Measurements from ENCODE around the gene PCNX2.
"Not testable (repeated sequence)": the region's sequence is repeated elsewhere in the genome, so short reads cannot be mapped to it uniquely, and the experiment has no call there.

PCNX2 gene

DNA sequence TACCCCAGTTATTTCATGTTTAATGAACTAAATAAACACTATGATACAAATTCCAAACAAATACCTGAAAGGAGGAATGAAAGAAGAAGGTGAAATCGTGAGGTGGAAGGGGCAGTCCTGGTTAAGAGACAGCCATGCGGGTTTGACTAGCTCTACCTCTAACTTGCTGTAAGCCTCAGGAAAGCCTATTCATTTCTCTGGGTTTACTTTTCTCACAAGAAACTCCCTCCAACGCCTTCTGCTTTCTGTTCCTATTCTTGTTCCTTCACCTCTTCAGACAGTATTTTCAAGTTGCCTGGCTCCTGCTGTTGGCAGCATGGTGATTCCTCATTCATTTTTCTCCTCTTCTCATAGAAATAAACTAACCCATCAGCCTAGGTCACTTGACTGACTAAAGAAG is 252.7 kb downstream of the PCNX2 start:
- no peak for DNase-seq

DNA sequence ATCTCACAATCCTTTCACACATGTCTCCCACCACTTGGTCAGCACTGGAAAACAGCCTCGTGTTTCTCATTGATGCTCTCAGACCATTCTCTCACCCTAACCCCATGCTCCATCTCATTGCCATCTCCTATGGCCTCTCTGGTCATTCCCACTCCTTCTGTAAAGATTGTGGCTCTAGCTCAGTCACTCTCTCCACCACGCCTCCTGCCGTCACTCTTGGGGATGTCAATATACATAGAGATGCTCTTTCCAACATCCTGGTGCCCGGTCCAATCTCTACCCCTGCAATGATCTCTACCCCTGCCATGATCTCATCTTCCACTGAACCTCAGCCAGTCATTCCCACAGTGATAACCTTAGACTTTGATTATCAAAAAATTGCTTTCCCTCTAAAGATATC is 255.0 kb downstream of the PCNX2 start:
- no peak for DNase-seq

DNA sequence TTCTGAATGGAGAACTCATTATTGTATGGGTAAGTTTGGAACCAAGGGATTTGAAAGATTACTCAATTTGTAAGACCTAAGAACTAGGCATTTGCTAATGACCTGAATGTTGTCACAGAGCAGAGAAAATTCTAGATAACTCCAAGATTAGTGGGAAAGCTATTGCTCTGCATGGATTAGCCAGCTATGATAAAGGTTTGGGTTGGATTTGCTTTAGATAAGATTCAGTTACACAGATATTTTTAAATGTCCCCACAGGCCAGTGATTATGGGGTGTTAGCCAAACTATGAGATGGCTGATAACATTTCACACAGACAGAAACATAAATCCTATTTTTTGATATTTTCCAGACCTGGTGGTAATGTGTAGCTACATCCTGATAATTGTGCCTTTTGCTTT is 256.9 kb downstream of the PCNX2 start:
- no peak for DNase-seq

DNA sequence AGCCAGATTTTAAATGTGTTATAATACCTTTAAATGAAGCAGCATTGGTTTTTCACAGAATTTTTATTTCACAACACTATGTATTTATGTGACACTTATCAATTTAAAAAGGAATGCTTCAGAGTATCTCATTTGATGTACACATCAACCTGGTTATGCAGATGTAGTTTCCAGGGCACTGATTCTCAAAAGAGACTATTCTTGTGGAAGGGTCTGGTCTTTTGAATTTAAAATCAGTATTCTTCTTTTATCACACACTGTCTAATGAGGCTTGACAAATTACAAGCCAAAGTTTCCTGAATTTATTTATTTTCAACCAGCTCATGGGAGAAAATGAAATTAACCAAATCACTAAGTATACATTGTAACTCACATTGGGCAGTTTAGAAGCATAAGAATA is 257.7 kb downstream of the PCNX2 start:
- DNase-seq = no peak

DNA sequence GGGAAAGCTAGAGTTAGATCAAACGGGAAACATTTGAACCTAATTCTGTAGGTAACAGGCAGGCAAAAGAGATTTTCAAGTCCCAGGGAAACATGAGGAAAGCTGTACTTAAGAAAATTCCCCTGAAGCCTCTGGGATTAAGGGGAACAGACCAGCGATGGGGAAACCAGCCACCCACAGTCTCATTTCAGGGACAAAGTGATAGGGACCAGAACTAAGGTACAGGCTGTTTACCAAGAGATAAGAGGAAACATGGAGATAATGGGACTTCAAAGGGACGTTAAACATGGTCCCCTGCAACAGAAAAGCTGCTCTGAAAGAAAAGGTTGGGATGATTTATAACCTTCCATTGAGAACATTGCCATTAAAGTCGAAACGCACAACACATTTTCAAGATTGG is 260.7 kb downstream of the PCNX2 start:
- DNase-seq = no peak

DNA sequence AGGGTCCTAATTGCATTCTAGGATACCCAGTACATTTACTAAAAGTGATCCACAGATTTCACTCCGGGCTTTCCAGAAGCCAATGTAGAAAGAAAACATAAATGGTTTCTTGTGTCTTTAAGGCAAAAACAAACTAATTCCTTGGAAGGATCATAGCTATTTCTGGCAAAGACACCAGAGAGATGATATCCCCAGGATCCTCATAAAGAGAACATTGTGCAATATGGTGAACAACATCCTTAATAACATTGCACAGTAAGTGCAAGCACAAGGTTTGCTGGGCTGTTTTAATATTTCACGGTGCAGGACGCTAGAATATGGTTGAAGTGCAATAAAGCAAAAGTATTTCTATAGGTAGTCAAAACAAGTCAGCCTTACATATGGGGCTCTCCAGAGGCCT is 262.2 kb downstream of the PCNX2 start:
- DNase-seq = no peak

DNA sequence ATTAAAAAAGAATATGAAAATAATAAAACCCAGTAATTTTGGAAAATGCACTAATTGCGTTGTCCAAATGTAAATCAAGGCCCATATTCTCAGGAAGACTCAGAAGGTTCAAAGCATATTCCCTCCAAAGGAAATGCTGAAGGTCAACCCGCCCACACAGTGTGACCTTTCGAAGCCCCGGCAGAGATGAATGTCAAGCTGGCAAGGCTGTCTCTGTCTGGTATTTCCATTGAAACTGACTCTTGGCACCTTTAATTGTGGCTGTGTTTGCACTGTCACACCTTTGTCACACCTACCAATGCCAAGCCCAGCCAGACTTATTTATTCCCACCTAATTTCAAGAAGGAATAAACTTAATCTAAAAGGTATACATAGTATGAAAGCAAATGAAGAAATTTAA is 262.6 kb downstream of the PCNX2 start:
- DNase-seq = no peak

DNA sequence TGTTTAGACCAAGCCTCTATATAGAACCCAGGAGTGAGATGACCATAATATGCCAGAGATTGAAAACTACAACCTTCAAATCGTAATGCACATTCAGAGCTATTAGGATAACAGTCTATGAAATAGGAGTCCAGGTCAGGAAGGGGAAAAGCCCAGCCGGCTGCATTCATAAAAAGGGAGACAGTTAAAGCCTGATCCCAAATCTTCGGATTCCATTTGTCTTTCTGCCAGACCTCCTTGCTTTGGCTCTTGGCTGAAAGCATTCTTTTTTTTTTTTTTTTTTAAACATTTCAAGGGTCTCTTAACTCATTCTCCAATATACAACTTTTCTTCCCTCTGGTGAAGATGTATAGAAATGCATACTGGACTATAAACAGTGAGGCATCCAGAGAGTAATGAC is 264.0 kb downstream of the PCNX2 start:
- no peak for DNase-seq

DNA sequence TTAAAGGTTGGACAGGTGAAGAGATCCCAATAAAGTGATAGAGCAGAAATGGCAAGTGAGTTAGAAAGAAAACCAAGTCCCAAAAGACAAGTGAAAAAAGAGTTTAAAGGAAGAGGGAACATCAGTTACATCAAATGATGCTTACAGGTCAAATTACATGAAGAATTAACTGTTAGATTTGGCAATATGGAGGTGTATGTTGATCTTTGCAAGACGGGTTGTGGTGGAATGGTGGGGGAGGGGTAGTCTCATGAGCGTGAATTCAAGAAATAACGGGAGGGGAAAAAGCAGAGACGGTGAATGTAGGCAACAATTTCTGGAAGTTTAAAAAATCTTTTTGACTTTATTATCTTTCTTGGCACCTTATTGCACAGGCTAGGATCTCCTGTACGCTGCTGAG is 268.5 kb downstream of the PCNX2 start:
- no peak for DNase-seq

DNA sequence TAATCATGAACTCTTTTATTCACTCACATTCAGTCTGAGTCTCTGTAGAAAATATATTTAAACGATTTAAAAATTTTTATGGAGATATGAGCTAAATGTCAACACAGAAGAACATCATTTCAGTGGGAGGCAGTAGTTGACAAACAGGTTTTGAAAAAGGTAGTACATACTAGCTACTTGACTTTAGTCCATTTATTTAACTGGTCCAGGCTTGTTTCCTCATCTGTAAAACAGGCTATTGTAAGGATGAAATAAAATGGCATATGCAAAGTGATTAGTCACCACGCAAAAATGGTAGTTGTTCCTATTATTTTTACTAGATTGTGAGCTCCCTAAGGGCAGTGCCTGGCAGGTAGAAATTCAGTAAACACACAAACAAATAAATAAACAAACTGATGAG is 270.0 kb downstream of the PCNX2 start:
- no peak for DNase-seq

DNA sequence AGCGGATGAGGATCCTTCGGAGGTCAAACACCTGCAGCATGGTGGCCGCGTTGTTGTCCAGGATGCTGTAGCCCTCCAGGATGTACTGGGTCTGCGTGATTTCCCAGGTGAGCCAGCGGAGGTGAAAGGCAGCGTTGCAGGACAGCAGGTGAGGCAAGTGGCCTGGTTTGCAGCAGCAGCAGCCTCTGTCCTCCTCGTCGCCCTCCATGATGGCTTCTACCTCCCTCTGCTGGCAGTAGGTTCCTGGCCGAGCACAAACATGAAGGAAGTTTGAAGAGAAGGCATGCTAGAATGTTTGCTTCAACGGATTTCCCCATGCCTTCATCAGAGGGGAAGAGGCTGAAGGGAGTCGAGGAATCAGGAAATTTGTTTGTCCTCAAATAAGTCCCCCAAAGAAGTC is 270.4 kb downstream of the PCNX2 start:
- DNase-seq = peak in 1 of 2 donors; percentile 11

DNA sequence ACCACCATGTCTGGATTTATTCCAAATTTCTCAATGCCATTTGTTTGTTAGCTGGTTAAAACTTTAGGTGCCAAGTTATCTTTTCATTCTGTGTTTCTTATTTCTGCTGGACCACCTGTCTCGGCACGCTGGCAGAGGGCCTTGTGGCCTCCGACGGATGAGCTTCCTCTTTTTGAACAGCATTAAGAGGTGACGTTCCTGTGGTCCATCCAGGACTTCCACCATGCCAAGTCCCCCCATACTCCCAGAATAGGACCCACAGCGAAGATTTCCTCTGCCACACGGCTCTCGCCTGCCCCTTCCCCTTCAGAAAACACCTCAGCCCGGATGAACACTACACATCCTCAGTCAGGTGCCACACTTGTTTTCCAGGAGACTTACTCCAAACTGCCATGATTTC is 271.3 kb downstream of the PCNX2 start:
- DNase-seq = no peak

DNA sequence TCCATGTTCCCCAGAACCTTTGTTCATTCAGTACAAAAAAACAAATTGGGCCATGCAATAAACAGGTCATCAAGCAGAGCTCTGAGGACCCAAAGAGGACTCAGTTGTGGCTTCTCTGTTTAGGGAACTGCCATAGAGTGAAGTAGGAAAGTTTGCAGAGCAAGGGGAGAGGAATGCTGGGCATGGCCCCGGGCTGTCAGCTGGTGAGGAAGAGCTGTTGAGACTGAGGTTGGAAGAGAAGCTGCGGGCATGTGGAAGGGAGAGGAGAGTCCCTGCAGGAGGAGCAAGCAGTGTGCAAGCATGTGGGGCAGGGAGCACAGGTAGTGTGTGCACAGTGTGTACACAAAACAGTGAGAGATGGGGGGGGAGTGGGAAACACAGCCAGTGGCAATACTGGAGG is 273.3 kb downstream of the PCNX2 start:
- no peak for DNase-seq

DNA sequence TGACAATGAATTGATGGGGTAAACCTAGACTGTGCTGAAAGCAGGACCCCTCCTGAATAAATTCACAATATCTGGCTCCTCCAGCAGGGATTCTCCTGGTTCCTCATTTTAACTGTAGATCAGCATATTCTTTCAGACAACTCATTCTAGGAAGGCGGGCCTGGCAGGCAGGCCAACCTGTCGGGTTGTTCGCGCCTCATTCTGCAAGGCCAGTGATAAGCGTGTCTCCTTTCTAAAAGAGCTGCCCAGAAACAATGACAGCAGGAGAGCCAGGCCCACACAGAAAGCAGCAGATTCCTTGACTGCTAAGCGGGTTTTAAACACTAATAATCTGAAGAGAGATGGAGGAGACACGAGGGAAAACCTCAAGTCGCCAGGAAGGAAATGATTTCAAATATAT is 275.1 kb downstream of the PCNX2 start:
- DNase-seq = no peak

DNA sequence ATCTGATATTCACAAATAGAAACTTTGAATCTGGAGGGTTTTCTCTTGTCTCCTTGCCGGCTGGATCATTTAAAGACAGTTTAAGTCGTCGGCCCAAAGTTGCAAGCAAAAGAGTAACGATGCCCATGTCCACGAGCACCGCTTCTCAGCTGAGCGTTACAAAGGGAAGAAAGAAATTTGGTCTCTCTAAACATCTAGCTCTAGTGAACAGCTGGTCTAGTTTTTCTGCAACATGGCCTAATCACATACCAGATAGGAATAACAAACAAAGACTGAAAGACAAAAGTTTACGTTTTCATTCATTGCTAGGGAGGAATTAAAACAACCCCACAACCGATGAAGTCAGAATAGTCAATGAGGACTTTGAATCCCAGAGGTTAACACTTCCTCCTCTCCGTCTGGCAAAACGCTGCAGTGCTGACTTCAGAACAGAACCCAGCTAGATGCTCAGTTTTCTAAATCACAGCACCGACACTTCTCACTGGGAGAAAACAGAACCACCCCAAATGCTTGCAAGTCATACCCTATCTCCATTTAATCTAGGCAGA is 275.7 kb downstream of the PCNX2 start:
- no peak for DNase-seq

DNA sequence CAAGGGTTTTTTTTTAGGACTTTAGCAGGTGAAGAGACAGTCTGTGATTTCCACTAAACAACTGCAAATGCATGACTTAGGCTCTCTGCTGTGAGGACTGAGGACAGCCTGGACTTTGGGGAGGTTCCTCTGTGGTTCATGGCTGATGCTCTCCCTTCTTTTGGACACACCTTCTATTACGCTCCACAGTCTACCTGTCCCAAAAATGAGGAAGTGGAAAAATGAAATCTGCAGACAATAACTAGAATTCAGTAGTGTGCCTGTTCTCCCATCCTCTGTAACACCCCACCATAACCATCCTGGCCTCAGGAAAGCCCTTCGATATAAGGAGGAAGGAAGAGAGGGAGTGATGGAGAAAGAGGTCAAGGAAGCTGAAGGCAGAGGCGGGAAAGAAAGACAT is 276.4 kb downstream of the PCNX2 start:
- DNase-seq = no peak

DNA sequence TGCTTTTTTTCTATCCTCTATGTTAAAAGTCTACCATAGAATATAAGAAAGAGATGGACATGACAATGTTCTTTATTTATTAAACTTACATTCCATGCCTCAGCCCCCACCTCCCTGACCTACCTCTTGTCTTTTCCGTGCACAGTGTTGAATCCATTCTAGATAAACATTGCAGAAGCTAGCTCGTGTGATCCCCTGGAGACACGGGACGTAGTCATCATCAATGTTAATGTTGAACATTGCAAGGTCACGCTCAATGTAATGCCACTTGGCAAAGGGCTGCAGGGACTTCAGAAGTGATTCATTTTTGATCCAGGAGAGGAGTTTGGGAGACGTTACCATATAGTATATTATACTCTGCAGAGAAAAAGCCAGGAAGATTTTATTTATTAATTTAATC is 278.7 kb downstream of the PCNX2 start:
- no peak for DNase-seq

DNA sequence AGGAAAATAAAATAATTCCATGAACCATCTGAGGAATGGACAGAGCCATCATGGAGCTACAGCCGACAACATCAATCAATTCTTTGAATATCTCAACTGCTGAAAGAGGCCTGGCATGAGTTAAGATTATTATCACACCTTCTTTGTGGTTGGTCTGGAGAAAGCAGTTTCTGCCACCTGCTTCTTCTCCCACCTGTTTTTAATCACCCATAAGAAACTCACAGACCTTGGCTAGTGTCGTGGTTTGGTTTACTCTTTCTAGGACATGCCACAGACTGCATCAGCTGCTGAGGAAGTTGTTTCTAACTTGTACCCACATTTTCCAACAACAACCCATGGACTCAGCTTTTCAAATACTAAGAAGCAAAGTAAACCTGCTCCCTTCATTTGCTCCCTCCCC is 279.6 kb downstream of the PCNX2 start:
- no peak for DNase-seq

DNA sequence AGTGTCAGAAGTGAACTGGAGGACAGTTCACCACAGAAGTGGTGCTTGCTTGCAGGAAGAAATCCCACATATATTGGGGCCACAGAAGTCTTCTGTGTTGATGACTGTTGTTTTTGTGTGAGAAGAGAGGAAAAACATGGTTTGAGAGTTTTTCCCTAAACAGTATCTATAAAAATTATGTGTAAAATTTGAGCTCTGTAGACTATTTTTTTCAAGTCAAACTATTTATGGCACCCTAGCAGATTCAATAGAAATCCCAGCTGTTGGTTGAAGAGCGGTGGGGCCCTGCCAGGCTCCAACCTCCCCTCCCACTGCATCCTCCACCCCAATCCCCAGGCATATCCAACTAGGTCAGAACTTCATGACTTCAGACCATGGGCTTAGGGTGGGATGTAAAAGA is 283.5 kb downstream of the PCNX2 start:
- DNase-seq = no peak

DNA sequence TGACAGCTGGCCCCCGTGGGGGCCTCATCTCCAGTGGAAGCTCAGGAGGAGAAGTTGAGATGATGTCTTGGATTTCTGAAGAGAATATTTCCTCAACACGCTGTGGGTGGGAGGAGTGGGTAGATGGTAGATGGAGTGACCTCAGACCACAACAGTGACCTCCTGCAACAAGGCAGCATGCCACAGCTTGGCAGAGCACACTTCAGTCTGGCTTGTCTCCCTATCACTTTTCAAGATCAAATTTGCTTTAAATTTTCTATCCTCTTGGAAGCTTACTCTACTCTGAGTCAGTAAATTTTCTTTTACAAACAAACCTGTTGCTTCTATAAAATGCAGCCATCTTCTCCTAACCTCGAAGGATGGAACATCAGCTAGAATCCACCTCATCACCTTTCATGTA is 285.4 kb downstream of the PCNX2 start:
- no peak for DNase-seq

DNA sequence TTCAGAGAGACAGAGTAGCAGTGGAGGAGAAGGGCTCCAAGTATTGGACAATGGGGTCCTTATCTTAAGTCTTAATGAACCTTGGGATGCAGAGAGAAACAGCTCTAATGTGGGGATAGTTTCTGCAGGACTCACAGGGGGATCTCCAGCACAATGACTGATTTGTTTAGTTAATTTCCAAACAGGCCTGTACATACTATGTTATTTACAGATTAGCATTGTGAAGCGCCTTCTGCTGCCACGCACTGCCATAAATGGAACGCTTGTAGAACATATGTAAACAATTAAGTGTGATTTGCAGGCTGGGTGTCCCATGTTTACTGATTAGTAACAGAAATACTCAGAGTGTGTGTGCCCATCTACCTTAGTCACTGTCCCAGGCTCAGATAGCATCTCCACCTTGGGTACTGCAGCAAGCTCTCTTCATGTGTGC is 289.0 kb downstream of the PCNX2 start:
- DNase-seq = no peak

DNA sequence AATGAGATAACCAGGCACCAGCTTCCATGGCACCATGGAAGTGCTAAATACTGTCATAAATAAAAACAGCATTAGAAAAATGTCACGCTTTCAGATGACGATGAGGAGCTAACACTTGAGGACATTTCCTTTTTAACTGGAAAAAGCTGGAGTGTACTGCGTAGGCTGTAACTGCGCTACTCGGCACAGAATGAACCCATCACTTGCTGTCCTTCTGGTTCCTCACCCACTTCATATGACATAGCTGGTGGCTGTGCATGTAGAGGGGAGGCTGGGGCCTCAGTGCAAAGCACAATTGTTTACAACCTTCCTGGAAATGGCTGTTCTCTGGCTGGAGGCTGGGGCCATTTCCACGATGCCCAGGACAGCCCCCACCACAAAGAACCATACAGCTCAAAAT is 289.4 kb downstream of the PCNX2 start:
- DNase-seq = no peak

DNA sequence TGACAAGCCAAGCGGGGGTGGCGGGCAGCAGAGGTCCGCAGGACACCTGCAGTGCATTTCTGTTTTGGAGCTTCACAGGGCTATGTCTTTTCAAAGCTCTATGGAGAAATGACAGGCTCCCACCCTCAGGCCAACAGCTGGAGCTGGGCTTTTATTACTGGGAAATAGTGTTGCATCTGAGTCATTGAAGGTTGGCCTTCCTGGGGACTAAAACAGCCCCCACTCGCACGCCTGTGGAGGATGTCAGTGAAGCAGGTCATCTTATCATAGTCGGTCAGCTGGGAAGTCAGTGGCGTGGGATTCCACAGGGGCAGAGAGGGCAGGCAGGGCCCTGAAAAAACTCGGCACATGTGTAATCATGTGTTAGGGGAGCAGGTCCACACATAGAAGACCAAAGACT is 289.8 kb downstream of the PCNX2 start:
- DNase-seq = no peak

DNA sequence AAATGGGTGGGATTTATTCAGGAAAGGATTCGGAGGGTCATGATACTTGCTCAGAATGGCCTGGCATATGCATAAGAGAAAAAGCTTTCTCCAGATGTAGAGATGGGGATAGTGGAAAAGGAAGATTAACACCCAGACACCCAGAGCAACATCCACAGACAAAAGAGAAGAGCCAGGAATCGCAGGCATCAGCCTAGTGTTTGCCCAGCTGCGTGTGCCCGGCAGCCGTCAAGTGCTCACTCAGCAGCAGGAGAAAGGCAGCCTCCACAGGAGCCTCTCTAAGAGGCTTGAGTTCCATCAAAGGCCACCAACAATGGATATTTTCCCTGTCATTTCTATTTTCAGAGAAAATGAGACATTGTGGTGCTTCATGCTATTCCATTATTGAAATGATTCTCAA is 290.4 kb downstream of the PCNX2 start:
- DNase-seq = no peak

DNA sequence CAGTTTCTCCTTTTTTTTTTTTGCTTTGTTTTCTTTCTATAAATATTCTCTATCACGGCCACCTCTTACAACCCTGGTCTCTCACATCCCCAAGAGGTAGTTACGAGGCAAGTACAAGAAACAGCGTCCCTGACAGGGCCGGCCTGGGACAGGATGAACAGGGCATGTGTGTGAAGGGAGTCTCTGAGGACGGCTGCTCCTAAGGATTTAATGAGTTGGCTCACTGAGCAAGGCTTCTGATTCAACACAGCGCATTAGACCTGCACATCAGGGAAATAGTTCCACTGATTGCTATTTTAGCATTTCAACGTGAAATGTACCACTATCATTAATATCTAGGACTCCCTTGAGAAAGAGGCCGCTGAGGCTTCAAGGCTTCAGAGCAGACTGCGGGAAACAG is 291.1 kb downstream of the PCNX2 start:
- no peak for DNase-seq

DNA sequence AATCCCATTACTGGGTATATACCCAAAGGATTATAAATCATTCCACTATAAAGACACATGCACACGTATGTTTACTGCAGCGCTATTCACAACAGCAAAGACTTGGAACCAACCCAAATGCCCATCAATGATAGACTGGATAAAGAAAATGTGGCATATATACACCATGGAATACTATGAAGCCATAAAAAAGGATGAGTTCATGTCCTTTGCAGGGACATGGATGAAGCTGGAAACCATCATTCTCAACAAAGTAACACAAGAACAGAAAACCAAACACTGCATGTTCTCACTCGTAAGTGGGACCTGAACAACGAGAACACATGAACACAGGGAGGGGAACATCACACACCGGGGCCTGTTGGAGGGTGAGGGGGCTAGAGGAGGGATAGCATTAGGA is 291.9 kb downstream of the PCNX2 start:
- not testable (repeated sequence) for DNase-seq

All from CD4-positive, alpha-beta T cell treated with Interferon alpha-2 for 1 hour (primary cell).